GM19328 (cell line): ENCODE results near the gene TAF1B.

Source experiments
- ATAC-seq: cut with Tn5 transposase; IDR thresholded peaks from one replicate; pipeline ENCODE4 v1.9.1; 2021; ENCODE audit warnings: mild to moderate bottlenecking, moderate library complexity; ENCODE audit not compliant: unreplicated experiment

The TAF1B gene

DNA sequence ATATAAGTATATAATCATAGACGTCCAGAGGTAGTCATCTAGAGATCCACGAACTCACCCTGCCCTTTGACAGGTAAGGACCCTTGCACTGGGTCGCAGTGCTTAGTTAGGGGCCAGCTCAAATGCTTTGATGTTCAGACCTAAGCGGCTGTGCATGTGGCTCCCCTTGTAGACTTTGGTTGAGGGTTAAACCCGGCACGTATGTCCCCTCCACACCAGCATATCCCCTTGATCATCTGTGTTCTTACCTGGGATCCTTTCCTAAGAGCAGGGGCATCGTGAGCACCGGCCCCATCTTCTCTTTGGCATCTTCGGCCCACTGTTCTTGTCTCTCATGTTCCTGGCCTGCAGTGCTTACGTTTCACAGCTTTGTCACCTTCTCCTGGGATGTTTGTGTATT lies 139.6 kb downstream of the TAF1B start:
- ATAC-seq = no peak

DNA sequence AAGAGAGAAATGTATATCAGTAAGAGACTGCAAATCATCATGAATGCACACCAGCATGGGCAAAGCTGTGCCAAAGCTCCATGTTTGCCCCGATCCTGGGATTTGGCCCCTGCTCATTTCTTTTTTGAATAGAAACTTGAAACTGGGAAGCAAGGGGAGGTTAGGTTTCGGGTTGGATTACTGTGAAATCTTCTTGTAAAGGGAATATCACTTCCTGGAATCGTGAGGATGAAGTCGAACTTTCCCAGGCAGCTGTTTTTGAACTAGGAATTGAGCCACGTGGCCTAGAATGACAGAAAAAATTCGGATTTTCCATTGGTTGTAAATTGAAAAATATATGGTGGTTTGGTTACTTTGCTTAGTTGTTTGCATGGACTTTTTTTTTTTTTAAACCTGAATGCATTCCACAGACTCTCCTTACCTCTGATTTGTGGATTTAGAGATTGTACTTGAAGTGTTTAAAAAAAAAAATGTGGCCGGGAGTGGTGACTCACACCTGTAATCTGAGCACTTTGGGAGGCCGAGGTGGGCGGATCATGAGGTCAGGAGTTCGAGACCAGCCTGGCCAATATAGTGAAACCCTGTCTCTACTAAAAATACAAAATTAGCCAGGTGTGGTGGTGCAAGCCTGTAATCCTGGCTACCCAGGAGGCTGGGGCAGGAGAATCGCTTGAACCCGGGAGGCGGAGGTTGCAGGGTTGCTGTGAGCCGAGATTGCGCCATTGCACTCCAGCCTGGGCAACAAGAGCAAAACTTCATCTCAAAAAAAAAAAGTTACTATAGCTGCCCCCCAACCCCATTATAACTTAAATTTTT lies 140.3 kb downstream of the TAF1B start:
- ATAC-seq = no peak
